ENCODE results near the gene PELI3.
"Not testable (repeated sequence)": the region's sequence is repeated elsewhere in the genome, so short reads cannot be mapped to it uniquely, and the experiment has no call there.

PELI3 gene

GRCh38 chr11:66447012-66447411 lies 19.7 kb upstream of the PELI3 start:
- no peak for DNase-seq

GRCh38 chr11:66448523-66448922 lies 18.2 kb upstream of the PELI3 start:
- DNase-seq = no peak

- DNase-seq = no peak
Measured at GRCh38 chr11:66450560-66450959, 16.1 kb upstream of the PELI3 start.

- no peak for DNase-seq
Measured at GRCh38 chr11:66451663-66452062, 15.0 kb upstream of the PELI3 start.

- DNase-seq = no peak
Measured at GRCh38 chr11:66454247-66454646, 12.5 kb upstream of the PELI3 start.

- no peak for DNase-seq
Measured at GRCh38 chr11:66454828-66455227, 11.9 kb upstream of the PELI3 start.

- no peak for DNase-seq
Measured at GRCh38 chr11:66457826-66458225, 8.9 kb upstream of the PELI3 start.

- DNase-seq = no peak
Measured at GRCh38 chr11:66459138-66459778, 7.4 kb upstream of the PELI3 start.

GRCh38 chr11:66462010-66462409 lies 4.7 kb upstream of the PELI3 start:
- no peak for DNase-seq

GRCh38 chr11:66462911-66463310 lies 3.8 kb upstream of the PELI3 start:
- DNase-seq = no peak

- DNase-seq = not testable (repeated sequence)
Measured at GRCh38 chr11:66464116-66464515, 2.6 kb upstream of the PELI3 start.

- DNase-seq = no peak
Measured at GRCh38 chr11:66464916-66465315, 1.8 kb upstream of the PELI3 start.

GRCh38 chr11:66465373-66466224 lies 1.1 kb upstream of the PELI3 start:
- no peak for DNase-seq

- DNase-seq = no peak
Measured at GRCh38 chr11:66467034-66467659, 442 bp downstream of the PELI3 start.

- no peak for DNase-seq
Measured at GRCh38 chr11:66467756-66468155, 1.1 kb downstream of the PELI3 start.

- no peak for DNase-seq
Measured at GRCh38 chr11:66468691-66469090, 2.0 kb downstream of the PELI3 start.

- no peak for DNase-seq
Measured at GRCh38 chr11:66469441-66469840, 2.7 kb downstream of the PELI3 start.

GRCh38 chr11:66470015-66470414 lies 3.3 kb downstream of the PELI3 start:
- DNase-seq = no peak

GRCh38 chr11:66471142-66471541 lies 4.4 kb downstream of the PELI3 start:
- no peak for DNase-seq

- DNase-seq = no peak
Measured at GRCh38 chr11:66472054-66472453, 5.3 kb downstream of the PELI3 start.

GRCh38 chr11:66473167-66473566 lies 6.5 kb downstream of the PELI3 start:
- no peak for DNase-seq

- DNase-seq = no peak
Measured at GRCh38 chr11:66473608-66474515, 7.2 kb downstream of the PELI3 start.

All from right forelimb (tissue), 1 donor.